Effector memory CD4-positive, alpha-beta T cell (primary cell): ENCODE results near the gene PTPRN2.
"Not testable (repeated sequence)": the region's sequence is repeated elsewhere in the genome, so short reads cannot be mapped to it uniquely, and the experiment has no call there.

Source experiments
- DNase-seq, 3 donors: peaks; one replicate each; pipeline ENCODE4 v3.0.0-alpha.2; 2020
- H3K27ac ChIP-seq: 2 replicates; pipeline ENCODE4 v1.7.0; 2013; ENCODE audit warnings: mild to moderate bottlenecking, low read length, moderate library complexity; ENCODE audit not compliant: insufficient read depth, poor library complexity, severe bottlenecking
- H3K27me3 ChIP-seq: replicated peaks from 2 replicates; pipeline ENCODE4 v1.7.0; 2013; ENCODE audit warnings: mild to moderate bottlenecking, low read length; ENCODE audit not compliant: insufficient read depth, control insufficient read depth, poor library complexity, severe bottlenecking
- H3K36me3 ChIP-seq: 2 replicates; pipeline ENCODE4 v1.7.0; 2013; ENCODE audit warnings: mild to moderate bottlenecking, low read length, moderate library complexity; ENCODE audit not compliant: control insufficient read depth, insufficient read depth
- H3K4me1 ChIP-seq: 2 replicates; pipeline ENCODE4 v1.7.0; 2013; ENCODE audit warnings: low read length, mild to moderate bottlenecking; ENCODE audit not compliant: control insufficient read depth, insufficient read depth, poor library complexity, severe bottlenecking
- H3K4me3 ChIP-seq: 2 replicates; pipeline ENCODE4 v1.7.0; 2013; ENCODE audit warnings: low read length, low read depth, mild to moderate bottlenecking; ENCODE audit not compliant: insufficient read depth, poor library complexity, severe bottlenecking
- H3K9me3 ChIP-seq: 2 replicates; pipeline ENCODE4 v1.7.0; 2013; ENCODE audit warnings: mild to moderate bottlenecking, low read length, moderate library complexity; ENCODE audit not compliant: control insufficient read depth

The PTPRN2 gene

DNA sequence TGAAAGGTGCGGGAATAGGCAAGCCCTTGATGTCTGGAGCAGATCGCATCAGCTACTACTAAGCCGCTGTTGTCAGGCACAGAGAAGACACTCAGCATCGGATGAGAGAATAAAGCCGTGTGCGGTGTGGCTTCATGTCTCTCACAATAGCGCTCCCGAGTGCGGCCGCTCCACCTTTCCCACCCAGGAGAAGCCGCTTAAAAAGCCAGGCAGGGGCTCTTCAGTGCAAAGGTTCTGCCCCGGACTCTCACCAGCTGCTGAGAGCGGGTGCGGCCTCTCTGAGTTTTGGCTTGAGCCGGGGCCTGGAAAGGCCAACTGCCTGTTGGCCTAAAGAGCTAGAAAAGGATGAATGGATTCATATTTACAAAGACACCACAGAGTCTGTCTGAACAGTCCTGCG lies 650.2 kb downstream of the PTPRN2 start:
- H3K27me3 ChIP-seq = no peaks in the 10 kb centered on the region
- no peak overlapping the region for H3K4me3 ChIP-seq
- no peaks in the 10 kb centered on the region for H3K4me1 ChIP-seq
- peaks cover 4% of the 10 kb centered on the region for H3K9me3 ChIP-seq
- no peaks in the 10 kb centered on the region for H3K36me3 ChIP-seq
- DNase-seq = no peak
- no peak overlapping the region for H3K27ac ChIP-seq

DNA sequence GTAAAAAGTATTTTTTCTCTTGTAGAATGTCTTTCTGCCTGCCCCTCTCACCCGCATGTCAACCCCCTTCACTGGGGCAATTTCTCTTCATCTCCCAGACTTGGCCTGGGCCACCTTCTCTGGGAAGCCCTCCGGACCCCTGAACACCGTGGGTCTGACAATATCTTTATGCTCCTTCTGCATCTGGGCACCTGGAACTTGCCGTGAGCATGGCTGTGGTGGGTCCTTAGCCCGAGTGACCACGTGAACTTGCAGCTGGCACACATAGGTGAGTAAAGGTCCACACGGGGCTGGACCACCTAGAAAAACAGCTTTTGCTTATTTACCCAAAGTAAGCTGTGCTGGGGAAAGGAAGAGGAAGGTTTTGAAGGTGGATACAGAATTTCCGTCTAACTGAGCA lies 650.6 kb downstream of the PTPRN2 start:
- Histone ChIP-seq H3K27me3 (no peaks in the 10 kb centered on the region), H3K4me1 (no peaks in the 10 kb centered on the region), H3K36me3 (no peaks in the 10 kb centered on the region), H3K9me3 (peaks cover 7% of the 10 kb centered on the region), H3K4me3 (no peak overlapping the region), H3K27ac (no peak overlapping the region)
- no peak for DNase-seq

DNA sequence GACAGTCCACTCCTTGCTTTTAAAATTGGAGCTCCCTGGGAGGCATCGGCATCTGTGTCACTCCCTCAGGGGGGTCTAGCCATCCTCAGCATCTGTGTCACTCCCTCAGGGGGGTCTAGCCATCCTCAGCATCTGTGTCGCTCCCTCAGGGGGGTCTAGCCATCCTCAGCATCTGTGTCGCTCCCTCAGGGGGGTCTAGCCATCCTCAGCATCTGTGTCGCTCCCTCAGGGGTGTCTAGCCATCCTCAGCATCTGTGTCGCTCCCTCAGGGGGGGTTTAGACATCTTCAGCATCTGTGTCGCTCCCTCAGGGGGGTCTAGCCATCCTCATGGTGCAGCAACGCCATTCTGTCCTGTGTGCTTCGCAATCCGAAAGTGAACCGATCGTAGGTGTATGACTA lies 651.9 kb downstream of the PTPRN2 start:
- not testable (repeated sequence) for H3K27ac ChIP-seq

GRCh38 chr7:157933219-157934155 lies 654.1 kb downstream of the PTPRN2 start:
- not testable (repeated sequence) for H3K4me1 ChIP-seq, H3K27ac ChIP-seq, H3K36me3 ChIP-seq, H3K4me3 ChIP-seq, H3K27me3 ChIP-seq, DNase-seq, H3K9me3 ChIP-seq

More for the DNA sequence above, 651.9 kb downstream of the PTPRN2 start:
- not testable (repeated sequence) for H3K27me3 ChIP-seq, H3K4me3 ChIP-seq, H3K9me3 ChIP-seq, H3K36me3 ChIP-seq, DNase-seq, H3K4me1 ChIP-seq

DNA sequence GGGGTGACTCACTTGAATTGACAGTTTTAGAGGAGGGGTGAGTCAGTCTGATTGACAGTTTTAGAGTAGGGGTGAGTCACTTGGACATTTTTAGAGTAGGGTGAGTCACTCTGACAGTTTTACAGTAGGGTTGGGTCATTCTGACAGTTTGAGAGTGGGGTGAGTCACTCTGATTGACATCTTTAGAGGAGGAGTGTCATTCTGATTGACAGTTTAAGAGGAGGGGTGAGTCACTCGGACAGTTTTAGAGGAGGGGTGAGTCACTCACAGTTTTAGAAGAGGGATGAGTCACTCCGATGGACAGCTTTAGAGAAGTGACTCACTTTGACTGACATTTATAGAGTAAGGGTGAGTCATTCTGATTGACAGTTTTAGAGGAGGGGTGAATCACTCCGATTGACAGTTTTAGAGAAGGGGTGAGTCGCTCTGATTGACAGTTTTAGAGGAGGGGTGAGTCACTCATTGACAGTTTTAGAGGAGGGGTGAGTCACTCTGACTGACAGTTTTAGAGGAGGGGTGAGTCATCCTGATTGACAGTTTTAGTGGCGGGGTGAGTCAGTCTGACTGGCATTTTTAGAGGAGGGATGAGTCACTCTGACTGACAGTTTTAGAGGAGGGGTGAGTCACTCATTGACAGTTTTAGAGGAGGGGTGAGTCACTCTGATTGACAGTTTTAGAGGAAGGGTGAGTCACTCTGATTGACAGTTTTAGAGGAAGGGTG lies 655.0 kb downstream of the PTPRN2 start:
- no peaks in the 10 kb centered on the region for H3K27me3 ChIP-seq
- no peak overlapping the region for H3K27ac ChIP-seq
- H3K36me3 ChIP-seq = no peaks in the 10 kb centered on the region
- H3K4me1 ChIP-seq = no peaks in the 10 kb centered on the region
- peaks cover 7% of the 10 kb centered on the region for H3K9me3 ChIP-seq
- no peak for DNase-seq
- no peak overlapping the region for H3K4me3 ChIP-seq

- Histone ChIP-seq H3K9me3 (peaks cover 7% of the 10 kb centered on the region), H3K27me3 (no peaks in the 10 kb centered on the region), H3K36me3 (no peaks in the 10 kb centered on the region), H3K4me3 (no peak overlapping the region), H3K4me1 (no peaks in the 10 kb centered on the region), H3K27ac (no peak overlapping the region)
- DNase-seq = no peak
Measured at GRCh38 chr7:157930926-157931466, 656.6 kb downstream of the PTPRN2 start.

DNA sequence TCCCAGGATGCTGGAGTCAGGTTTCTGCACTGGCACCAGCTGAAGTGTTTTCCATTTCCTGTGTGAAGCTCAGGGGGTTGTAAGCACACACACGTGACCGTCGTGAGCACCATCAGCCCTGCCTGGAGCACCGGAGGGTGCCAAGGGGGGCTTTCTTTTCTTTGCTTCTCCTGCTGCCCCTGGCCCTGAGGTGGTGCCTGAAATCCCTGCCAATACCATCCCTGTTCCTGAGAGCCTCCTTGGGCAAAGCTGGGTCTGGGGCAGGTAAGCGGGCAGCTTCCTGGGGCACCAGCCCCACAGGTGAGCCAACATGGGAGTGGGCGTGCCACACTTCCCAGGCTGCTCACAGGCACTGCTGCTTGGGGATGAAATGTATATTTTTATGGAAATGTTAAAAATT lies 657.2 kb downstream of the PTPRN2 start:
- H3K27ac ChIP-seq = no peak overlapping the region
- no peak overlapping the region for H3K4me3 ChIP-seq
- peaks cover 7% of the 10 kb centered on the region for H3K9me3 ChIP-seq
- DNase-seq = no peak
- no peaks in the 10 kb centered on the region for H3K4me1 ChIP-seq
- H3K27me3 ChIP-seq = no peaks in the 10 kb centered on the region
- H3K36me3 ChIP-seq = no peaks in the 10 kb centered on the region

DNA sequence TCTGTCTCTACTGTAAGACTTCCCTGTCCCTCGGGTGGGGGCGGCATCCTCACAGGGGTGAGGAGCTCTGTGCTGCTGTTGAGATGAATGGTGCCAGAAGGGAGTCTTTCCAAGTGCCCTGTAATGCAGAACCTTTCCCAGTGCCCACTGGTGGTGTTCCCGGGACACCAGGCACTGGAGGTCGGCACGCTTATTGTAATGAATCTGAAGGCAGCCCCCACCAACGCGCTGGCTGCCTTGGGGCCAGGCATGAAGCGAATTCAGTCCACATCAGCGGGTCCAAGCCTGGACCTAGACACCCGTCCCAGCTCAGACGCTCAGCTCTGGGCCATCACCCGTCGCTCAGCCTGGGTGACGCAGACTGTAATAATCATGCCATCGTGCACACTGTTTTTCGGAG lies 658.0 kb downstream of the PTPRN2 start:
- Histone ChIP-seq H3K4me1 (no peaks in the 10 kb centered on the region), H3K9me3 (peaks cover 7% of the 10 kb centered on the region), H3K27me3 (no peaks in the 10 kb centered on the region), H3K36me3 (no peaks in the 10 kb centered on the region), H3K4me3 (no peak overlapping the region), H3K27ac (no peak overlapping the region)
- DNase-seq = no peak

DNA sequence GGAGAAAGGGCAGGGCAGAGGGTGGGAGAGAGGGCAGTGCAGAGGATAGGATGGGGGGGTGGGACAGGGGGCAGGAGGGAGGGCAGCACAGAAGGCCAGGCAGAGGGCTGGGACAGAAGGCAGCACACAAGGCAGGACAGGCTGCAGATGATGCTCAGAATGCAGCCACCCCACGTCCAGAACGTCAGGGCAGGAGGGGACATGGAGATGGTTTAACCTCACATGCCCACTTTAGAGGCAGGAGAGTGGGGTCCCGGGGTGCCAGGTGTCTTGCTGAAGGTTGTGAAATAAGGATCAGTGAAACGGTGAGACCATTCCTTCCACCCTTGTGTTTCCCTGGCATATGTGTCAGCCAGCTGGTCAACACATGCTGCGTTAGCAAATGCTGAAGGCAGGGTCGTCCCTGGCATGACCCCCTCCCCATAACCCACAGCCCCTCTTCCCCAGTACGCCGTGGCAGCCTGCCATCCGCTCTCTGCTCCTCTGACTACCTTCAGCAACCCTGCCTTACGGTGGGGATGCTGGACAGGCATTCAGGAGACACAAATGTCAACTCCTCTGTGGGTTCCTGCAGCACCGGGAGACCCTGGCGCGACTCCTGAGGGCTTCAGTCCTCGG lies 658.7 kb downstream of the PTPRN2 start:
- Histone ChIP-seq H3K27me3 (no peaks in the 10 kb centered on the region), H3K27ac (no peak overlapping the region), H3K4me3 (no peak overlapping the region), H3K4me1 (no peaks in the 10 kb centered on the region), H3K36me3 (no peaks in the 10 kb centered on the region), H3K9me3 (peaks cover 5% of the 10 kb centered on the region)
- DNase-seq = no peak
